ENCODE measurements around the gene ACADS. TPM values are rescaled to one million over a fixed set of nuclear protein-coding genes. Genes with fewer than 3 reads are reported as not detected.

Gene ACADS
- polyA plus RNA-seq, 1 donor (not counting 4 experiments of a cell fraction or from before 2014, with no cell fraction given), result 2.2 TPM

DNA sequence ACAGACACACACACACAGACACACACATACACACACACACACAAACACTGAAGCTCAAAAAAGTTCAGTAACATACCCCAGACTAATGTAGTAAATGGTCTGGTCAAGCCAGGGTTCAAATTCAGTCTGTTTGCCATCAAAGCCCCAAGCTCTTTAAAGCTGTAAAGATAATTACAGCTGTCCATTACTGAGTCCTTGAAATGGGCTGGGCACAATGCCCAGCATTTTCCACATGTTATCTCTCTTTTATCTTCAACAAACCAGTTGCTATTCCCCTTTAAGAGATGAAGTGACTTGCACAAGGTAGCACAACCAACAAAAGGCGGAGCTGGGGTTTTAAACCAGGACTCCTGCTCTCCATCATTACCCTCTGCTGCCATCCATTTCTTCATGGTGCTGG is 23.0 kb upstream of the ACADS start:
- FAIRE-seq, result no peak
- H3K9ac ChIP-seq (ENCODE audit: control insufficient read depth, extremely low read depth, insufficient read depth, low read length), result no peak overlapping the region
- no peaks in the 10 kb centered on the region for H3K9me1 ChIP-seq (ENCODE audit: control insufficient read depth, extremely low read depth, insufficient read depth, low read length)
- TF ChIP-seq, protein P1, sequence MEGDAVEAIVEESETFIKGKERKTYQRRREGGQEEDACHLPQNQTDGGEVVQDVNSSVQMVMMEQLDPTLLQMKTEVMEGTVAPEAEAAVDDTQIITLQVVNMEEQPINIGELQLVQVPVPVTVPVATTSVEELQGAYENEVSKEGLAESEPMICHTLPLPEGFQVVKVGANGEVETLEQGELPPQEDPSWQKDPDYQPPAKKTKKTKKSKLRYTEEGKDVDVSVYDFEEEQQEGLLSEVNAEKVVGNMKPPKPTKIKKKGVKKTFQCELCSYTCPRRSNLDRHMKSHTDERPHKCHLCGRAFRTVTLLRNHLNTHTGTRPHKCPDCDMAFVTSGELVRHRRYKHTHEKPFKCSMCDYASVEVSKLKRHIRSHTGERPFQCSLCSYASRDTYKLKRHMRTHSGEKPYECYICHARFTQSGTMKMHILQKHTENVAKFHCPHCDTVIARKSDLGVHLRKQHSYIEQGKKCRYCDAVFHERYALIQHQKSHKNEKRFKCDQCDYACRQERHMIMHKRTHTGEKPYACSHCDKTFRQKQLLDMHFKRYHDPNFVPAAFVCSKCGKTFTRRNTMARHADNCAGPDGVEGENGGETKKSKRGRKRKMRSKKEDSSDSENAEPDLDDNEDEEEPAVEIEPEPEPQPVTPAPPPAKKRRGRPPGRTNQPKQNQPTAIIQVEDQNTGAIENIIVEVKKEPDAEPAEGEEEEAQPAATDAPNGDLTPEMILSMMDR (optimal IDR thresholded peaks at IDR 0.05 in 1 of 3, IDR thresholded peaks at IDR 0.05 in 1 of 3, conservative IDR thresholded peaks at IDR 0.05 in 1 of 3; ENCODE audit: extremely low read depth in 1 of 3, insufficient read depth in 2 of 3, low read length in 3 of 3), result no peak
- TF ChIP-seq EZH2 (IDR thresholded peaks at IDR 0.05; ENCODE audit: low read length), result no peak
- no peaks in the 10 kb centered on the region for H3K4me1 ChIP-seq (ENCODE audit: control insufficient read depth, extremely low read depth, insufficient read depth, low read length)
- no peak overlapping the region for H3K27ac ChIP-seq (ENCODE audit: control insufficient read depth, insufficient read depth, low read length)
- peaks cover 16 to 31% of the 10 kb centered on the region in 2 experiments for H3K36me3 ChIP-seq (ENCODE audit: control insufficient read depth in 2 of 2, extremely low read depth in 1 of 2, insufficient read depth in 2 of 2, low read length in 2 of 2)
- dilution Hi-C loops (cut with MboI; ENCODE audit: extremely low pct_ligation_motif_present, low sequenced_read_pairs), result no loop called here
- no peaks in the 10 kb centered on the region for H3K27me3 ChIP-seq (ENCODE audit: control insufficient read depth, extremely low read depth, insufficient read depth, low read length)
- H3K4me3 ChIP-seq (ENCODE audit: control insufficient read depth in 2 of 3, extremely low read depth in 1 of 3, insufficient read depth in 2 of 3, low read depth in 1 of 3, low read length in 3 of 3), result no peak overlapping the region
- H3K9me3 ChIP-seq (ENCODE audit: control insufficient read depth, low read depth, low read length), result no peaks in the 10 kb centered on the region
- H3K79me2 ChIP-seq (ENCODE audit: control insufficient read depth, insufficient read depth, low read length), result no peaks in the 10 kb centered on the region
- no peak for DNase-seq (ENCODE audit: low read depth, low spot score)
- H2AFZ ChIP-seq (ENCODE audit: control insufficient read depth, low read length), result no peak overlapping the region
- no peaks in the 10 kb centered on the region for H4K20me1 ChIP-seq (ENCODE audit: control insufficient read depth, extremely low read depth, insufficient read depth, low read length)
- no peak overlapping the region for H3K4me2 ChIP-seq (ENCODE audit: control insufficient read depth, extremely low read depth, insufficient read depth, low read depth, low read length)

DNA sequence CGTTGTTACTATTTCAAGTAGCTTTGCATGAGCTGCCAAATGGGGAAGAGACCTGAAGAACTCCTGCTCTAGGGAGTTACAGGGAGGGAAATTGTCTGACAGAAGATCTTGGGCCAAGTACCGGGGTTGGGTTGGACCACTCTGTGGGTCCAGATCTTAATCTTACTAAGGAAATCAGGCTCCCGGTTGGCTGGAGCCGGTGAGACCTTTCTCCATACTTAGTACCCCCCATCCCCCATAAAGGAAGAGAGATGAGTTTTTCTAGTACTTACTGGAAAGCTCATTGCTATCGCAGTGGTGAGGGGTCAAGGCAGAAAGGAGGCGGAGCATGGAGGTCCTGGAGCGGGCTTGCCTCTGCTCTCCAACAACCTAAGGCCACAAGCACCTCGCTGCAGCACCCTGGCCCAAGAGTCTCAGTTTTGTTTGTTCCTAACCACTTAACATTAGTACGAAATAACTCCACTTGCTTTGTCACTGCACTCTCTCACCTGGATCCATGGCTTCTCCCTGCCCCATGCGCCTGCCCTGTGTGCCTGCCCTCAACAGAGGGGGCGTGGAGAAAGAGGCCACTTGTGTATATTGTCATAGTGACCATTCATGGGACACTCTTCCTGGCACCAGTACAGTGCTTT is 22.2 kb upstream of the ACADS start:
- no peaks in the 10 kb centered on the region for H3K4me1 ChIP-seq (ENCODE audit: control insufficient read depth, extremely low read depth, insufficient read depth, low read length)
- no peak overlapping the region for H3K4me3 ChIP-seq (ENCODE audit: control insufficient read depth in 2 of 3, extremely low read depth in 1 of 3, insufficient read depth in 2 of 3, low read depth in 1 of 3, low read length in 3 of 3)
- no peak overlapping the region for H2AFZ ChIP-seq (ENCODE audit: control insufficient read depth, low read length)
- H3K36me3 ChIP-seq (ENCODE audit: control insufficient read depth in 2 of 2, extremely low read depth in 1 of 2, insufficient read depth in 2 of 2, low read length in 2 of 2), result peaks cover 12 to 26% of the 10 kb centered on the region in 2 experiments
- H3K4me2 ChIP-seq (ENCODE audit: control insufficient read depth, extremely low read depth, insufficient read depth, low read depth, low read length), result no peak overlapping the region
- TF ChIP-seq EZH2 (IDR thresholded peaks at IDR 0.05; ENCODE audit: low read length), result no peak
- TF ChIP-seq, protein P1 (optimal IDR thresholded peaks at IDR 0.05 in 1 of 3, IDR thresholded peaks at IDR 0.05 in 1 of 3, conservative IDR thresholded peaks at IDR 0.05 in 1 of 3; ENCODE audit: extremely low read depth in 1 of 3, insufficient read depth in 2 of 3, low read length in 3 of 3), result no peak
- no peaks in the 10 kb centered on the region for H3K79me2 ChIP-seq (ENCODE audit: control insufficient read depth, insufficient read depth, low read length)
- no peak overlapping the region for H3K27ac ChIP-seq (ENCODE audit: control insufficient read depth, insufficient read depth, low read length)
- dilution Hi-C loops (cut with MboI; ENCODE audit: extremely low pct_ligation_motif_present, low sequenced_read_pairs), result no loop called here
- no peak overlapping the region for H3K9ac ChIP-seq (ENCODE audit: control insufficient read depth, extremely low read depth, insufficient read depth, low read length)
- no peaks in the 10 kb centered on the region for H4K20me1 ChIP-seq (ENCODE audit: control insufficient read depth, extremely low read depth, insufficient read depth, low read length)
- DNase-seq (ENCODE audit: low read depth, low spot score), result no peak
- H3K27me3 ChIP-seq (ENCODE audit: control insufficient read depth, extremely low read depth, insufficient read depth, low read length), result no peaks in the 10 kb centered on the region
- no peaks in the 10 kb centered on the region for H3K9me1 ChIP-seq (ENCODE audit: control insufficient read depth, extremely low read depth, insufficient read depth, low read length)
- no peak for FAIRE-seq
- no peaks in the 10 kb centered on the region for H3K9me3 ChIP-seq (ENCODE audit: control insufficient read depth, low read depth, low read length)

All from keratinocyte (primary cell).